Measurements from ENCODE around the gene GTF2H2C_2.
"Not testable (repeated sequence)": the region's sequence is repeated elsewhere in the genome, so short reads cannot be mapped to it uniquely, and the experiment has no call there.

DNA sequence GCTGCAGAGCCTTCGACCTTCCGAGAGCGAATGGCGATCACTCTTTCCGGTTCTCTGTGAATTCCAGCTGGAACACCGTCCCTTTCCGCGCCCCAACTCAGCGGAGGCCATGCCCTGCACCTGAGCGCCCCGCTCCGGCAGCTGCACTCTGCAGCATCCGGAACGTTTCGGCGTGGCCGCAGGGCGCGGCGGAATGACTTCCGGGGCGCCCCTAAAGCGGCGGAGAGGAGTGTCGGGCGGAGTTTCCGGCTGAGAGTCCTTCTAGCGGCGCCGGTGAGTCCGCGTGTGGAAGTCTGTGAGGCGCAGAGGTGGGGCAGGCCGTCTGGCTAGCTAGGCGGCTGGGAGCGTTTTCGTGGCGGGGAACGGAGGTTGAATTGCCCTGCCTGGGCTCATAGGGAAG is at the start of gene GTF2H2C_2:
- TF ChIP-seq, protein P1, sequence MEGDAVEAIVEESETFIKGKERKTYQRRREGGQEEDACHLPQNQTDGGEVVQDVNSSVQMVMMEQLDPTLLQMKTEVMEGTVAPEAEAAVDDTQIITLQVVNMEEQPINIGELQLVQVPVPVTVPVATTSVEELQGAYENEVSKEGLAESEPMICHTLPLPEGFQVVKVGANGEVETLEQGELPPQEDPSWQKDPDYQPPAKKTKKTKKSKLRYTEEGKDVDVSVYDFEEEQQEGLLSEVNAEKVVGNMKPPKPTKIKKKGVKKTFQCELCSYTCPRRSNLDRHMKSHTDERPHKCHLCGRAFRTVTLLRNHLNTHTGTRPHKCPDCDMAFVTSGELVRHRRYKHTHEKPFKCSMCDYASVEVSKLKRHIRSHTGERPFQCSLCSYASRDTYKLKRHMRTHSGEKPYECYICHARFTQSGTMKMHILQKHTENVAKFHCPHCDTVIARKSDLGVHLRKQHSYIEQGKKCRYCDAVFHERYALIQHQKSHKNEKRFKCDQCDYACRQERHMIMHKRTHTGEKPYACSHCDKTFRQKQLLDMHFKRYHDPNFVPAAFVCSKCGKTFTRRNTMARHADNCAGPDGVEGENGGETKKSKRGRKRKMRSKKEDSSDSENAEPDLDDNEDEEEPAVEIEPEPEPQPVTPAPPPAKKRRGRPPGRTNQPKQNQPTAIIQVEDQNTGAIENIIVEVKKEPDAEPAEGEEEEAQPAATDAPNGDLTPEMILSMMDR (IDR thresholded peaks at IDR 0.05): not testable (repeated sequence)
- not testable (repeated sequence) for TF ChIP-seq POLR2A (IDR thresholded peaks at IDR 0.05); POLR2AphosphoS5 (IDR thresholded peaks at IDR 0.05; ENCODE audit: insufficient read depth in 1 of 2, low read depth in 1 of 2)

Measured in vagina (tissue), 2 donors.